Heart right ventricle (tissue), 16 donors: ENCODE results near the gene VPS41. TPM values are rescaled to one million over a fixed set of nuclear protein-coding genes. Genes with fewer than 3 reads are reported as not detected.

Experiments used
- ATAC-seq, 8 donors: fragments of 200-7000 bp; cut with Tn5 transposase; one replicate each; pipeline ENCODE4 v1.9.1; 2020; ENCODE audit warnings: mild to moderate bottlenecking in 8 of 8, moderate library complexity in 8 of 8, moderate number of reproducible peaks in 1 of 8
- DNase-seq, 2 donors: peaks; one replicate each; pipeline ENCODE4 v3.0.0-alpha.2; 2020
- H3K27ac ChIP-seq, 10 donors: fragments of 200-600 bp; sonication (generic) in 2 of 10; one replicate each; pipeline versions ENCODE4 v1.5.0 to v1.8.0; 2020 to 2022; ENCODE audit warnings: mild to moderate bottlenecking in 3 of 10
- H3K27me3 ChIP-seq, 7 donors: fragments of 200-600 bp; one replicate each; pipeline ENCODE4 v1.8.0; 2021 to 2022; ENCODE audit warnings: mild to moderate bottlenecking in 2 of 7
- H3K36me3 ChIP-seq, 9 donors: fragments of 200-600 bp; sonication (generic) in 1 of 9; one replicate each; pipeline versions ENCODE4 v1.5.0 to v1.8.0; 2020 to 2022; ENCODE audit warnings: mild to moderate bottlenecking in 2 of 9
- H3K4me1 ChIP-seq, 9 donors: fragments of 200-600 bp; sonication (generic) in 1 of 9; one replicate each; pipeline versions ENCODE4 v1.5.0 to v1.8.0; 2020 to 2022; ENCODE audit warnings: mild to moderate bottlenecking in 4 of 9
- H3K4me3 ChIP-seq, 10 donors: fragments of 200-600 bp; sonication (generic) in 2 of 10; one replicate each; pipeline versions ENCODE4 v1.5.0 to v1.8.0; 2020 to 2022; ENCODE audit warnings: mild to moderate bottlenecking in 7 of 10, moderate library complexity in 2 of 10
- H3K9me3 ChIP-seq, 11 donors: fragments of 200-600 bp in 10 of 11; sonication (generic) in 2 of 11; one replicate each; pipeline versions ENCODE4 v1.5.0 to v1.8.0; 2013 to 2022; ENCODE audit warnings: mild to moderate bottlenecking in 2 of 11, control low read depth in 1 of 11, moderate library complexity in 1 of 11
- CTCF ChIP-seq, 9 donors: fragments of 200-600 bp; sonication (generic) in 2 of 9; IDR thresholded peaks; one replicate each; pipeline versions ENCODE4 v1.5.0 to v1.8.0; 2021 to 2022; ENCODE audit warnings: antibody characterized with exemption in 9 of 9, mild to moderate bottlenecking in 5 of 9, moderate library complexity in 1 of 9
- WGBS, 2 donors: extraction: QIAGEN DNeasy Blood & Tissue Kit; methylation state at CpG; one replicate each; pipeline ENCODE4 v1.1.7; 2013; ENCODE audit warnings: inconsistent platforms in 1 of 2; 5-methylcytosine and 5-hydroxymethylcytosine counted together
- intact Hi-C, 10 donors: fragments of 100-400 bp; cut with DNase I; formaldehyde crosslinking; loops; one replicate each; pipeline versions ENCODE4 v1.11.1 to v1.14.2; 2022
- polyA plus RNA-seq, 2 donors: library from polyadenylated mRNA; stranded (reverse); fragments of 200-250 nt; gene quantifications; one replicate each; pipeline ENCODE4 v1.2.3, GENCODE V29; 2013
- total RNA-seq, 10 donors: library from RNA; stranded (reverse); fragmentation: NEBNext Ultra II Directional in 3 of 10; extraction: Animal tissue kit (Norgen Biotek cat#: 25700) in 3 of 10; gene quantifications; one replicate each; pipeline versions ENCODE4 v1.2.1 to v1.2.4, GENCODE V29; 2021 to 2023
- donor health status: Arrhythmogenic right ventricular cardiomyopathy.
- donor health status: ischemic (EF 13 %, LVEDD 7.1; RV severe dilation, severe dysfunction).
- donor health status: healthy with polysubstance abuse.
- donor health status: DM: no; HTN: yes; CAD: no.
- donor health status: DM: no; HTN: no; CAD: no.
- donor health status: ischemic (EF 25% LVEDD 6.9; RV normal size, moderate dysfunction).
- donor health status: ischemic (EF 25% LVEDD 5.7; RV mildly dilated, moderate dysfunction).
- donor health status: healthy.
- donor health status: DM: yes; HTN: yes; CAD: no.
- donor health status: Ischemic cardiomyopathy.
- donor health status: ischemic (EF 35%, LVEDD 5.7; RV mildly dilated, moderate dysfunction).
- donor health status: nonischemic (EF 11% LVEDD 7.7; RV severe dilation, severe dysfunction).
- donor health status: DM: yes; HTN: yes; CAD: no.
- donor health status: PGD.
- donor health status: ischemic (EF 29% LVEDD 5.4; RV normal size, mild dysfunction).
- donor health status: nonischemic (EF 23%, LVEDD 6.1; RV moderate dilation, normal function).

Gene VPS41
- total and polyA plus RNA-seq, 12 donors: 7.1 to 60.7 (median 48.0) TPM

- Histone ChIP-seq H3K36me3 (peaks cover 0 to 61% (median 6%) of the 10 kb centered on the region in 9 donors), H3K27ac (no peak overlapping the region), H3K27me3 (no peaks in the 10 kb centered on the region), H3K9me3 (no peaks in the 10 kb centered on the region), H3K4me3 (no peak overlapping the region), H3K4me1 (no peaks in the 10 kb centered on the region)
- intact Hi-C loops: no loop called here
- TF ChIP-seq CTCF (IDR thresholded peaks at IDR 0.05): no peak
- DNase-seq (no peak), ATAC-seq (no peak)
- WGBS, 2 donors: 44 to 57% methylated on average over 4 of the region's 4 CpGs
Measured at GRCh38 chr7:38736138-38736537, 172.9 kb downstream of the VPS41 start.

DNA sequence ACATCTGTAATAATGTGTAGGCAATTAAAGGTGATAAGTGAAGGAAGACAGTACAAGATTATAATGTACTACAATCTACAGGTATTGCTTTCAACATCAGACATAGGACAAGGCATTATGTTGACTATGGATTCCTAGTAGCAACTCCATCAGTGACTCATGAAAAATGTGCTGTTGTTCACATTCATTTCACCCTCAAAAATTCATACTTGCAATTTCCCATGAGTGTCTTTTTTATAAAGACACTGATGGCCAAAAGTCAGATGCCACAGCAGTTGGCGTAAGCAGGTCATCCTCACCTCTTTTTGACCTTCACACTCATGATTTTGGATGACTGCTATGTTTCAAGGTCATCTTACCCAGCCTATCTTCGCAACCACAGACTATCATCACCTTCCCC is 177.8 kb downstream of the VPS41 start:
- no peaks in the 10 kb centered on the region for H3K9me3 ChIP-seq
- H3K36me3 ChIP-seq: peaks cover 0 to 60% (median 24%) of the 10 kb centered on the region in 9 donors
- no peak overlapping the region for H3K27ac ChIP-seq
- no peaks in the 10 kb centered on the region for H3K4me1 ChIP-seq
- ATAC-seq: no peak
- no peak for DNase-seq
- intact Hi-C loops: no loop called here
- no peak overlapping the region for H3K4me3 ChIP-seq
- no peaks in the 10 kb centered on the region for H3K27me3 ChIP-seq
- TF ChIP-seq CTCF (IDR thresholded peaks at IDR 0.05): no peak
- 92 to 98% methylated on average over 2 of the region's 2 CpGs for WGBS, 2 donors

DNA sequence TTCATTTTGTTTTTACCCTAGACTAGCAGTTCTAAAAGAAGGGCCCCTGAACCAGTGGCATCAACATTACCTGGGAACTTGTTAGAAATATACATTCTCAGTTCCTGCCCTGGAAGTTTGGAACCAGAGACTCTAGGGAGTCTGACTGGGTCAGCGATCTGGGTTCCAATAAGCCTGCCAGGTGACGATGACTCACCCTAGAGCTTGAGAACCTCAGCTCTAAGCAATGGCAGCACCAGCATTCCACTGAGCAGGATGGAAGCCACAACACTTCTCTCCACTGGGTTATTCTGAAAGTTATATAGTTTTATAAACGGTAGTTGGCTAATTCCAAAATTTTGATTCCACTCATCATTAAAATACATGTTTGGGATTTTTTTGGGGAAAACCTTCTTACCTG is 180.8 kb downstream of the VPS41 start:
- no peaks in the 10 kb centered on the region for H3K4me1 ChIP-seq
- TF ChIP-seq CTCF (IDR thresholded peaks at IDR 0.05): no peak
- 91 to 95% methylated on average over 3 of the region's 3 CpGs for WGBS, 2 donors
- intact Hi-C loops: no loop called here
- peaks cover 0 to 74% (median 30%) of the 10 kb centered on the region in 9 donors for H3K36me3 ChIP-seq
- no peak overlapping the region for H3K4me3 ChIP-seq
- DNase-seq (no peak), ATAC-seq (no peak)
- no peaks in the 10 kb centered on the region for H3K27me3 ChIP-seq
- no peaks in the 10 kb centered on the region for H3K9me3 ChIP-seq
- no peak overlapping the region for H3K27ac ChIP-seq

DNA sequence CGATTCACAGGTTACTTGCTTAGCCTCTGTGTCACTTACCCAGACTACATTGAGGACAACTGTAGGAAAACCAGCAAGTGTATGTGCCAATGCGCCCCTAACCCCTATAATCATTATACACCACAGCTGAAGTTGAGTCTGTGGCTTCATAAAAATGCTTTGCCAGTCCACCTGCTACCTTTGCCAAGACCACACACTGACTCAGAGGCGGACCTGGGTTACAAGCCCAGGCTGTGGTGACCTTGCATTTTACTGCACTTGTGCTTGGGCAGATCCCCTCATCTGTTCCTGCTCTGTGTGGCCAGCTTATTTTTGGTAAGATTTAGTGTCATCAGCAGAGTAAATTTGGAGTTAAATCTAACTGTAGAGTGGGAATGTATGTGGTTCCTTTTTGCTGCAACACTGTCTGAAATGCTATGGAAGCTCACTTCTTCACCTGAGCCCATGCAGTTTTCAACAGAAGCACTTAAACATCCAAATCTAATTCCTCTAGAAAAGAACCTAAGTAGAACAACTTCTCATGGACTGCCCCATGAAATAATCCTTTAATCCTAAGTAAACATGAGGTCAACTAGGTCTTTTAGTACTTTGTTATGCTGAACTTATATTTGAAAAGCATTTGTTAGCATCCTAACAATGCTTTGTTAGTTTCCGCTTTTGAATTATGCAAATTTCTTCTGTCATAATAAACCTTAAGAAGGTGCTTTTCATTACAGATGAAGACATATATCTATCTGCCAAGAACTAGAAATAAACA is 181.6 kb downstream of the VPS41 start:
- no peaks in the 10 kb centered on the region for H3K4me1 ChIP-seq
- no peak for TF ChIP-seq CTCF (IDR thresholded peaks at IDR 0.05)
- no peaks in the 10 kb centered on the region for H3K9me3 ChIP-seq
- no peaks in the 10 kb centered on the region for H3K27me3 ChIP-seq
- H3K4me3 ChIP-seq: no peak overlapping the region
- WGBS, 2 donors: 98% methylated on average over 4 of the region's 4 CpGs
- no peak for DNase-seq
- H3K27ac ChIP-seq: no peak overlapping the region
- peaks cover 0 to 75% (median 30%) of the 10 kb centered on the region in 9 donors for H3K36me3 ChIP-seq
- ATAC-seq: no peak
- intact Hi-C loops: no loop called here
